ENCODE data around the gene TRAPPC6A.
"Not testable (repeated sequence)": the region's sequence is repeated elsewhere in the genome, so short reads cannot be mapped to it uniquely, and the experiment has no call there.

The TRAPPC6A gene

DNA sequence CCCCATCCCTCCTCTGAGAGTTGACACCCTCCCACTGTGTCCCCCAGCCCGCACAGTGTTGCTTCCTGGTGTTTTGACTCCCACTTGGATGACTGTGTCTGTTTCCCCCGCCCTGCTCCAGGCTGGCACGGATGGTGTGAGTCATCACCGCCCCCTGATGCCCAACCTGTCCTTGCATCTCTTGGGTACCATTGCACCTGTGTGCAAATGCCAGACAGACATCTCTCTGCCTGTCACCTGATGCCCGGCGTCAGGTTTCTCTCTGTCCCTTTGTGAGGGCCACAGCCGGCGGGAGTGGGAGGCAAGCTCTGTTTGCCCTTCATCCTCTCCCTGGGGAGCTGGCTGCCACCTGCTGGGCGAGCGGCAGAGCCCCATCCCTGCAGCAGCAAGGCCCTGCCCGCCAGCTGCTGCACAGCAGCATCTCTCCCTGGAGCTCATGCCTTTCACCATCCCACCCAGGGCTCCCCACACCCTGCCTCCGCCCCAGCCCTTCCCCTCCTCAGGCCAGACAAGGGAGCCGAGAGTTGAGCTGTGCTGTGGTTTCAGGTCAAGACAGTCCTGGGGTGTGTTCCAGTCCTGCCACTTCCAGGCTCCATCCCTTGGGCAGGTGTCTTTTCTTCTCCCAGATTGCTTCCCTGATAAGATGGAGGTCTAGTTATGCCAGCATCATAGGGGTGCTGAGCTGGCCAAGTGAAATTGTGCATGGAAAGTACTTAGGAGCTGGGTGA, 47.0 kb downstream of the TRAPPC6A start:
- DNase-seq (ENCODE audit: low spot score) = no peak

DNA sequence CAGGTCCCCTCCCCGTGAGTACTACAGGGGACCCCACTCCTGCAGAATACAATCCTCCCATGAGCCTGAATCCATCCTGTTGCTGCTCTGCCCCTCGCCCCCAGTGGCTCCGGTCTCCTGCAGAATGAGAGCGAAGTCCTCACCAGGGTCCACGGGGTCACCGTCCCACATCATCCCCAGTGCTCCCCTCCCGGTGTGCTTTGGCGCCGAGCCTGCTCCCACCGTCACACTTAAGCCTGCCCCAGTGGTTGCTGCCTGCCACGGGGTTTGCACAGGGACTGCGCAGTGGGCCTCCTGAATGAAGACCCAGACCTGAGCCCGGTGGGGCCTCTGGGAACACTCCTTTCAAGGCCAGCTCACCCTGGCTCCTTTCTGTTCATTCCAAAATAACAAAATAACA, 47.8 kb downstream of the TRAPPC6A start:
- DNase-seq (ENCODE audit: low spot score) = no peak

DNA sequence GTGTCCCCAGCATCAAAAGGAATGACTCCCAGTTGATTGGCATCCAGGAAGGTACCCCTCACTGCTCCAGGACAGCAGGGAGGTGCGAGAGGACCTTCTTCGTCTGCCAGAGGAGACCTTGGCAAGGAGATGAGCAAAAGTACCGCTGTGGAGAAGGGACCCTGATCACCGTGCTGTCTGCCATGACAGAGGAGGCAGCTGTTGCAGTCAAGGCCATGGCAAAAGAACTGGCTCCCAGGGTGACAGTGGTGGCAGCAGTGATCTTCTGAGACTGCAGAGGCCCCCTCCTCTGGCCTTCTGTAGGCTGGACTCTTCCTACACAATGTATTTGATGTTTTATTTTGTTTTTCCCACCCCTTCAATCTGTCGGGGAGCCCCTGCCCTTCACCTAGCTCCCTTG, 49.2 kb downstream of the TRAPPC6A start:
- DNase-seq (ENCODE audit: low spot score) = no peak

DNA sequence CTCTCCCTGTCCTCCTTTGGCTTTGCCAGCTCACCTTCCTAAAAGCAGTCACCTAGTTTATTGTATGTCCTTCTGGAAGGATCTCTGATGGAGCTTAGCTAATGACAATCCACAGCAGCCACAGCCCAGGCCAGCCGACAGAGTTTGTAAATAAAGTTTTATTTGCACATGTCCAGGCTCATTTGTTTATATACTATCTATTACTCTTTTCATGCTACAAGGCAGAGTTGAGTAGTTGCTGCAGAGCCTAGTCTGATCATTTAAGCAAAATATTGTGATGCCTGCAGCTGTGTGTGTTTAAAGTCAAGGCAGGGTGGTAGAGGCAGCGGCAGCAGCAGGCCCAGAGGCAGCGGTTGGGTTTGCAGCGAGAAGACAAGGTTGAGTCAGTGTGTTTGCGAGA, 49.9 kb downstream of the TRAPPC6A start:
- DNase-seq (ENCODE audit: low spot score) = no peak

DNA sequence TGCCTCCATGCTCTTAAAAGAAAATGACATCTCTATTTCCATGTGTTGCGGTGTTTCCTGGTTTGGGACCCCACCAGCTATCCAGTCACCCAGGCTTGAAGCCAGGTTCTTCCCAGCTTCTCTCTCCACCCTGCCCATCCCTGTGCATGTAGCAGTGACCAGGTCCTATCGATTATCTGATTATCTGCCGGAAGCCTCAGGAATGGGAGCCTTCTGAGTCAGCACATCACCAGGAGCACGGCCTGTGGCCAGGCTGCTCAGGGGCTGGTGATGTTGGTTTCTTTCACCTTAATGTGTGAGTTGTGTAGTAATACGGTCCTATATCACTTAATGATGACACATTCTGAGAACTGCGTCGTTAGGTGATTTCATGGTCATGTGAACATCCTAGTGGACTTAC, 51.4 kb downstream of the TRAPPC6A start:
- DNase-seq (ENCODE audit: low spot score) = no peak

DNA sequence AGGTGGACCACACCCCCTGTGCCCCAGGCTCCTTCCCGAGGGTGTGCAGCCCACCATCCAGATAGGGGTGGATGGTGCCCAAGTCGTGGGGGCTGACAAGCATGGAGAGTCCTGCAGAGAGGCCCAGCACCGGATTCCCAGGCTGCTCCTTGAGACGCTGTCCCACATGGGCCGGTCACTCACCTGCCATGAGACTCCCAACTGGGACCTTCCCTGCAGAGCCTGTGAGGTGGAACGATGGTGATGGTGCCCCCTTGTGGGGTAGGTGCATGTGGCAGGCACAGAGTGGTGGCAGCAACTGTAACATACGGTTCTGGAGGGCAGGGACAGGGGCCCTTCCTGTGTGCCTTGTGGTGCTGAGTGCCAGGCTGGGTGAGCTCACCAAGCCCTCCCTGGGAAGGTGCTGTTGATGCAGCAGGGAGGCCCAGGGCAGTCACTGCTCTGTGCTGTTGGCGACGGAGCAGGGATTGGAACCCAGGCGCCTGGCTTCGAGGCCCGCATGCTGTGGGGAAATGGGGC, 52.0 kb downstream of the TRAPPC6A start:
- peak; percentile 69 for DNase-seq (ENCODE audit: low spot score)

DNA sequence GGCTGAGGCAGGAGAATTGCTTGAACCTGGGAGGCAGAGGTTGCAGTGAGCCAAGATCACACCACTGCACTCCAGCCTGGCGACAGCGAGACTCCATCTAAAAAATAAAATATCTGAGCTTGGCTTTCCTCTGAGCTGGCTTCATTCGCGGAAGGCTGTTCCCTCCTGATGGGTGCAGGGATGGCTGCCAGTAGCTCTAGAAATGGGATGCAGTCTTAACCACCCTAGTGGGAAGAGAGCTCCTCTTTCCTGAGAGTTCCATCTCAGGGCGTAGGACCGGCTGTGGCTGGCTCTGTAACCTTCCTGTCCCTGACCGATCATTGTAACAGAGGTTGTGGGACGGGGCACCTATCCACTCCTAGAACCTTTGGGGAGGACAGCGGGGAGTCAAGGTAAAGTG, 52.7 kb downstream of the TRAPPC6A start:
- no peak for DNase-seq (ENCODE audit: low spot score)

DNA sequence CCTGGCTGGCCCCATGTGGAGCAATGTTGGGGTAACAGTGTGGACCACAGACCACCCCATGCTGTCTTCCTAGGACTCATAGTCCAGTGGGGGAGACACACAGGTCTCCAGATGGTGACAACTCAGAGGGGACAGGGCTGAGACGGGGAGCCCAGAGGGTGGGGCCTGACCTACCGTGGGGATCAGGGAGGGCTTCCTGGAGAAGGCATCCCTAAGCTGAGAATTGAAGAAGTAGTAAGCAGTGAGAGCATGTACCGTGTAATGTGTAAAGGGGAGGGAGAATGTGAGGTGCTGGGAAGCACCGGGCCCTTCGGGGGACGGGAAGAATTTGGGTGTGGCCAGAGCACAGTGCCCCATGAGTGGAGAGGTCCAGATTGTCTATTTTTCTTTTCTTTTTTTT, 54.0 kb downstream of the TRAPPC6A start:
- no peak for DNase-seq (ENCODE audit: low spot score)

DNA sequence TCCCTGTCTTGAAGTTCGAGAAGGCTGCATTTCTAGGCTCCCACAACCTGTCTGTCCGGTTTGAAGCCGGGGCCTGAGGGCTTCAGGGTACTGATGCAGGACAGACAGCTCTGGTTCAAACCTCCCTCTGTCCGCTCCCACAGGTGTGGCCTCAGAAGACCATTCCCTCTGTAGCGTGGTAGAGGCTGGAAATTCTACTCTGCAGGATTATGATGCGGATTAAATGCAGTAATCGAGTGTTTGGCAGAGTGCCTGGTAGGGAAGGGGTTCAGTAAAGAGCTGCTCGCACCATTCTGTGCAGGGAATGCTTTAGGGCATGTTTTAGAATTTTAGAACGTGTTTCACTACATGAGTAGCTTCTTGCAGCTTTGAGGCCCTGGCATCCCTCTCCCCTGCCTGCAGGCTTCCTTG, 54.6 kb downstream of the TRAPPC6A start:
- DNase-seq (ENCODE audit: low spot score) = no peak

DNA sequence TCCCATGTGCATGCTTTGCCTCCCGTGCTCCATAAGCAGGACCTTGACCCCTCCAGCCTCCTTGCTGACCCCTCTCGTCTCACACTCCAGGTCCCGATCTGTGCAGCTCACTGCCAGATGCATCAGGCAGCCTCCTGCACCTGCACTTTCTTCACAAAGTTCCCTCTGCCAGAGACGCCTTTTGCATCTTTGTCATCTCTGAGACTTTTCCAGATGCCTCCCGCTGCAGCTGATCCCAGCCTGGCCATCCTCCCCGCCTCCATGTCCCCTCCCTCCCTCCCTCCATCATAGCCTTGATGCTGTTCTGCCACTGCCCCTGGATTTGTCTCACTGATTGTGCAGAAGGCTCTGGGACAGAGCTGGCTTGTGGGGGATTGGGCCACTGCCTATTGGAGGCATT, 55.2 kb downstream of the TRAPPC6A start:
- DNase-seq (ENCODE audit: low spot score) = no peak

DNA sequence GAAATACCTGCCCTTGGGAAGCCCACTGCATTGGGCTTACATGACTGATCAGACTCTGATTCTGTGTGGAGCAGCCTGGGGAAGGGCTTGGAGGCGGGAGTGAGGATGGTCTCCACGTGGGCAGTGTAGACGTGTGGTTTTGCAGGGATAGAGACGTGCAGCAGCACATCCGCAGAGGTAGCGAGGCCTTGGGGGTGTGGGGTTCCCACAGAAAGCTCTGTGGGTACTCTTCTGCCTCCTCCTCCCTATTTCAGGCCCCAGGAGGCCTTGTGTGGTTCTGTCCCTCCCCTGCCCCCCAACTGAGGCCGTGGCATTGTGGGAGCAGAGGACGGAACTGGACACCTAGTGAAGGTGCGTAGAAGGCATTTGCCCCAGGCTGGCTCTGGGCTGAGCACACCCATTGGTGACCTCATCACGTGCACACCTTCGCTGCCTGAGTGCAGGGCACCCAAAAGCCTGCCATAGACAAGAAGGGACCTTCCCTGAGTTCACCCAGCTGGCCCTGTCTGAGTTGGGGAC, 56.2 kb downstream of the TRAPPC6A start:
- no peak for DNase-seq (ENCODE audit: low spot score)

DNA sequence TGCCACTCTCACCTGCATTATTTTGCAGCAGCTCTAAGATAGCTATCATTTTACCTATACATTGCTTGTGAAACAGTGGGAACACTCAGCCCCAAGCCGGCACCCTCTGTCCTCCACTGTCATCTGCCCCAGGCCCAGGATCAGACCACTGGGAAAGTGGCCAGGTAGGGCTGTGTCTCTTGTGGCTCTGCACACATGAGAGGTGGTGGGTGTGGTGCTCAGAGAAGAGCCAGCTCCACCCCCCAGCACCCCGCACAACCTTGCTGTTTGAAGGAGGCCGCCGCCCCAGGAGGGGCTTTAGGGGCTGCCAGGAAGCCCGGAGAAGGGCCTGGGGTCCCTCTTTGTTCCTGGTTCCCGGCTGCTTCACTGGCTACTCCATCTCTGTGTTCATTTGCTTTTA, 58.5 kb downstream of the TRAPPC6A start:
- no peak for DNase-seq (ENCODE audit: low spot score)

DNA sequence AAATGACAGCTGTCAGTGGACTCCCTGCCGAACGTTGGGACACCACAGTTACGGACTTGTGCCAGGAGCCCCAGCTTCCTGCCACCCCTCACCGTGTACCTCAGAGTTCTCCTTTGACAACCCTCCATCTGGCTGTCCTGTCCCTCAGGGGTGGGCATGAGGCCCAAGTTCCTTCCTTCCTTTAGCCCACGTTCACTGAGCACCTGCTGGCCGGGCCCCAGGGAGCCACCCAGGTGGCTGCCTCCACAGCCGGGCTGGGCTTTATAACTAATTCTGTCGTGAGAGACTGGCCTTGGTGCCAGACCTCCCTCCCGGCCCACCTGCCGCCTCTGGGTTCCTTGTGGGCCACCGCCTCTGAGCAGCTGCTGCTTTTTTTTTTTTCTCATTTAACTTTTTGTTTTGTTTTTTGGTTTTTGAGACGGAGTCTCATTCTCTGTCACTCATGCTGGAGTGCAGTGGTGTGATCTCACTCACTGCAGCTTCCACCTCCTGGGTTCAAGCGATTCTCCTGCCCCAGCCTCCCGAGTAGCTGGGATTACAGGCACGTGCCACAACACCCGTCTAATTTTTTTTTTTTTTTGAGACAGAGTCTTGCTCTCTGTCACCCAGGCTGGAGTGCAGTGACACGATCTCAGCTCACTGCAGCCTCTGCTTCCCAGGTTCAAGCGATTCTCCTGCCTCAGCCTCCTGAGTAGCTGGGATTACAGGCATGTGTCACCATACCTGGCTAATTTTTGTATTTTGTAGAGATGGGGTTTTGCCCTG, 59.3 kb downstream of the TRAPPC6A start:
- DNase-seq (ENCODE audit: low spot score) = not testable (repeated sequence)

DNA sequence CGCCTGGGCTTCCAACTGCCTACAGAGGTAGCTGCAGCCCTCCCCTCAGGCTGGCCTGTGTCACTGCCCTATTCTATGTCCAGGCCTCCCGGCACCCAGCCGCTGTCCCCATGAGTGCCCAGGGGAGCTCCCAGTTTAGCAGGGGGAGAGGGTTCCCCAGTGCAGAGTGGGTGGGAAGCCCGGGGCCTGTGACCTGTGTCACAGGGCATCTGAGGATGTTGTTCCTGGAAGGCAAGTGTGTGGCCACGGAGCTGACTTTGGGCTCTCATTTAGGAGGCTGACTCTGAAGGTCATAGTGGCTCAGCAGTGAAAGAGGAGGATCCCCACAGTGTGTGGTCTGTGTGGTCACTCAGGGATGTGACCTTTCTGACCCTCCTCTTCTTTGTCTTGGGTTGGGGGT, 59.9 kb downstream of the TRAPPC6A start:
- DNase-seq (ENCODE audit: low spot score) = no peak

DNA sequence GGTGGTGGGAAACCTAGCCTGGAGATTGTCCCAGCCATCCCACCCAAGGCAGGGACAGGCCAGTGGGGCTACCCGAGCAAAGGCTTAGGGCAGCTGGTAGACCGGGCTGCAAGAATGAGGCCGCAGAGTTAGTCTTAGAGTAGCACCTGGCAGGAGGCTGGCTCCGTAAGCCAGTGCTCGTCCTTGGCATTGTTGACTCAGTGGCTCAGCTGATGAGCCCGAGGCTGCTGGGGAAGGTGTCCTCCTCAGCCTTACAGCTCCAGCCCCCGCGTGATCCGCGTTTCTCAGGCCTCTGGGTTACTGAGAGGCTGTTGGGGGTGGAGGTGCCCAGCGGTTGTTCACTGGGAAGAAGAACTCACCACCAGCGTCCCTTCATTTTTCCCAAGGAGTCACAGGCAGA, 60.4 kb downstream of the TRAPPC6A start:
- no peak for DNase-seq (ENCODE audit: low spot score)

DNA sequence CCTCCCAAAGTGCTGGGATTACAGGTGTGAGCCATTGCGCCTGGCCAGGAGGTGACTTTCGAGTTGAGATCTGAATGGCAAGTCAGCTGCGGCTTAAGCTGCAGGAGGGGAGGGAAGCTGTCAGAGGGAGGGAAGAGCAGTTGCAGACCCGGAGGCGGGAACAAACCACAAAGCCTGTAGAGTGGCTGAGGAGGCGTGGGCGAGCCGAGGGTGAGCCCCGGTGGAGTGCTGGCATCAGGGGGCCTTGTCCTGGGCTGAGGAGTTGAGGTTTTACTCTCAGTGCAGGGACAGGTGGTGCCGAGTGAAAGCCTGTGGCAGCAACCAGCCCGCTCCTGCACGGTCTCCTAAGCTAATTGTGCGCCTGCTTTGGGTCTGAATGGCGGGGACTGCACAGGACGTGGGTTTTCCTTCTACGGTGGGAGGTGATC, 60.9 kb downstream of the TRAPPC6A start:
- peak; percentile 63 for DNase-seq (ENCODE audit: low spot score)

DNA sequence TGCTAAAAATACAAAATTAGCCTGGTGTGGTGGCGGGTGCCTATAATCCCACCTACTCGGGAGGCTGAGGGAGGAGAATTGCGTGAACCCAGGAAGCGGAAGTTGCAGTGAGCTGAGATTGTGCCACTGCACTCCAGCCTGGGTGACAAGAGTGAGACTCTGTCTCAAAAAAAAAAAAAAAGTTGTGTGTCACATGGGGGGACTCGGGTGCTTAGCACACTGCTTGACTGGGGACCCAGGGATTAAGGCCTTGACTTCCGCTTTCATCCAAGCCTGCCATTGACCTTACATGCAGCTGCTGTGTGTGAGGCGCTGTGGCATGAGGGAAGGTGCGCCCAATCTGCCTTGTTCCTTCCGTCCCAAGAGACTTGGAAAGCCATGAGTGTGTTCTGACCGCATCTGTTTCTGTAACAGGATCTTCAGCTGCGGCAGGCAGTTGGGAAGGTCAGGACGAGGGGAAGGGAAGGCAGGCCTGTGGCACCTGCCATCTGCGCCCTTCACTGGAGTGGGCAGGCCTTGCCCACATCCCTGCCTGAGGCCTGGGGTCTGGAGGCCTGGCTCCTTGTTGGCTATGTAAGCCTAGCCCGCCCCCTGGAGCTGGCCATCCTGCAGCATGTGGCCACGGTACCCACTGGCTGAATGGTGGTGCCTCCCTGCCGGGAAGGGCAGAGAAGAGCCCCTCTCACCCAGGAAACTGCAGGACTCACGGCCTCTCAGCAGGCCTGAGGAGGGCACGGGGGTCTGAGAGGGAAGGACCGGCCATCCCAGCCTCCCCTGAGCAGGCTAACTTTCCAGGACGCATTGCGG, 62.0 kb downstream of the TRAPPC6A start:
- DNase-seq (ENCODE audit: low spot score) = no peak

DNA sequence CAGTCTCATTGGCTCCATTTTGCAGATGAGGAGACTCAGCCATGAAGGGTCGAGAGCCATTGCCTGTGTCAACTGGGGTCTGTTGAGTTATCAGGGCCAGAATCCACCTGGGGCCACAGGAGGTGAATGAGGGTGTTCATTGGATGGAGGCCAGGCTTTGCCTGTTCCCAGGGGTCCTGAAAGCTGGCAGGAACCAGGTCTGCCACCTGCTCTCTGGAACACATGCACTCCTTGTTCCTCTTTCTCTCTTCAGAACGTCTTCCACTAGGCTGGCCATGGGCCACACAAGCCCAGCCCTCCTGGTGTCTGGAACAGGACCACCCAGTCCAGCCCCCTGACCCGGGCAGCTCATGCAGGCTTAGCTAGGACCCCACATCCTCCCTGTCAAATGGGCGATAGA, 63.9 kb downstream of the TRAPPC6A start:
- DNase-seq (ENCODE audit: low spot score) = no peak

DNA sequence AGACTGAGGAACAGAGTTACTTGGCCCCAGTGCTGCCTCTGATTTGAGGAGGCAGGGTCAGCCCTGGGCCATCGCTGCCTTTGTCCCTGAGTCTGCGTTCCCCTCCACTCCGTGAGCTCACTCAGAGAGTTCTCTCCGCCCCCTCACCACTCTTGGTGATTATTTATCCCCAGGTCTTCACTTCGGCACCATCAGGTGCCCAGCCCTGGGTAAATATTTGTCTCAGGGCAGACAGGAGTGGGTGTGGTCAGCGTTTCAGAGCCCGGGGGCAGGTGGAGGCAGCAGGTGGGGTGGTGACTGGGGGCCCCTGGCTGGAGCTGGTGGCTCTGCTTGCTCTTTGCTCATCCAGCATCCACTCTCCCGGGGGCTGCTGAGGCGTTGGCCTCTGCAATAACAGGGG, 64.4 kb downstream of the TRAPPC6A start:
- no peak for DNase-seq (ENCODE audit: low spot score)
